SK-N-MC (cell line): ENCODE measurements around the gene LRRIQ1.

Experiments used
- EZH2 ChIP-seq: fragments of 200-600 bp; sonication (generic); IDR thresholded peaks from one replicate; pipeline ENCODE4 v1.6.1; 2017; ENCODE audit warnings: antibody characterized with exemption
- POLR2AphosphoS5 ChIP-seq: IDR thresholded peaks from 2 replicates; pipeline ENCODE4 v1.6.1; 2012; ENCODE audit warnings: mild to moderate bottlenecking, low read depth, low read length, borderline replicate concordance

- no peak for TF ChIP-seq POLR2AphosphoS5
- TF ChIP-seq EZH2 = no peak
Measured at GRCh38 chr12:85279449-85280164, 243.5 kb downstream of the LRRIQ1 start.
